Measurements from ENCODE around the gene MAPRE2. TPM values are rescaled to one million over a fixed set of nuclear protein-coding genes. Genes with fewer than 3 reads are reported as not detected.

MAPRE2 gene
- total RNA-seq, 1 experiment from 2014 or later: 29.4 TPM

DNA sequence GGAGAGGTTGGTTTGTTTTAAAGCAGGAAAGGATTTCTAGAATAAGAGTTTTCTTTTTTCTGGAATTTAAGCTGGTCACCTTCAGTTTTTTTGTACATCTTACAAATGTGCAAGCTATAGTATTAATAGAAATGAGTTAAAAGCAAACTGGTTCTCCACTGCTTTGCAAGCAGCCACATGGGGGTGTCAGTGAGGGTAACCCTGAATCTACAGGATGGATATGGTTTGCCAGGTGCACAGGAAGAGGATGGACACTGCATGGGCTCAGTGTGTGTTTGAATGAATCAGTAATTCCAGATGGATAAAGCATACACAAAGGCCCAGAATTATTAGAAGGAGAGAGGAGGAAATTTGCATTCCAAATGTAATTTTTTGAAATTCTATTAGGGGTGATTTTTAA is 89.0 kb downstream of the MAPRE2 start:
- Histone ChIP-seq H3K18ac (ENCODE audit: insufficient read length, low read depth, low read length) (no peak overlapping the region), H2BK120ac (ENCODE audit: low read depth, low read length, poor library complexity, severe bottlenecking) (no peak overlapping the region), H2BK5ac (ENCODE audit: insufficient read length, low read length) (no peak overlapping the region), H3K4me2 (ENCODE audit: insufficient read depth, insufficient read length, low read length) (no peak overlapping the region), H2AFZ (ENCODE audit: low read length) (no peak overlapping the region), H2BK20ac (ENCODE audit: low read depth, low read length, poor library complexity, severe bottlenecking) (no peak overlapping the region), H3K27me3 (ENCODE audit: insufficient read depth, low read length) (no peaks in the 10 kb centered on the region), H3K23ac (ENCODE audit: insufficient read length, low read depth, low read length) (no peak overlapping the region), H3K27ac (ENCODE audit: insufficient read length, low read depth, low read length) (no peak overlapping the region), H3K9me3 (ENCODE audit: control insufficient read depth, low read depth, low read length) (no peaks in the 10 kb centered on the region), H2BK15ac (ENCODE audit: low read depth, low read length) (no peak overlapping the region), H3K79me1 (ENCODE audit: insufficient read depth, low read depth, low read length, poor library complexity, severe bottlenecking) (no peaks in the 10 kb centered on the region), H3K56ac (ENCODE audit: insufficient read length, low read depth, low read length) (no peak overlapping the region), H4K5ac (ENCODE audit: insufficient read length, low read depth, low read length) (no peak overlapping the region), H4K91ac (ENCODE audit: insufficient read length, low read depth, low read length) (no peak overlapping the region), H3K4ac (ENCODE audit: low read depth, low read length) (no peak overlapping the region), H3K23me2 (ENCODE audit: insufficient read length, low read depth, low read length, poor library complexity, severe bottlenecking) (no peaks in the 10 kb centered on the region), H4K8ac (replicated peaks; ENCODE audit: insufficient read length, low read depth, low read length) (no peak overlapping the region), H3K9ac (ENCODE audit: extremely low read depth, insufficient read length, low read length) (no peak overlapping the region), H3T11ph (ENCODE audit: low read length) (no peak overlapping the region), H2BK12ac (ENCODE audit: insufficient read length, low read depth, low read length) (no peak overlapping the region), H3K14ac (ENCODE audit: insufficient read depth, low read length) (no peak overlapping the region), H2AK5ac (ENCODE audit: insufficient read length, low read length) (no peak overlapping the region), H3K4me1 (ENCODE audit: insufficient read depth, low read length) (no peaks in the 10 kb centered on the region; the same call in 1 of the 2 replicates), H4K20me1 (ENCODE audit: control insufficient read depth, insufficient read depth, insufficient read length) (no peaks in the 10 kb centered on the region), H3K79me2 (ENCODE audit: insufficient read depth, low read length) (no peaks in the 10 kb centered on the region)
- TF ChIP-seq, protein P1, sequence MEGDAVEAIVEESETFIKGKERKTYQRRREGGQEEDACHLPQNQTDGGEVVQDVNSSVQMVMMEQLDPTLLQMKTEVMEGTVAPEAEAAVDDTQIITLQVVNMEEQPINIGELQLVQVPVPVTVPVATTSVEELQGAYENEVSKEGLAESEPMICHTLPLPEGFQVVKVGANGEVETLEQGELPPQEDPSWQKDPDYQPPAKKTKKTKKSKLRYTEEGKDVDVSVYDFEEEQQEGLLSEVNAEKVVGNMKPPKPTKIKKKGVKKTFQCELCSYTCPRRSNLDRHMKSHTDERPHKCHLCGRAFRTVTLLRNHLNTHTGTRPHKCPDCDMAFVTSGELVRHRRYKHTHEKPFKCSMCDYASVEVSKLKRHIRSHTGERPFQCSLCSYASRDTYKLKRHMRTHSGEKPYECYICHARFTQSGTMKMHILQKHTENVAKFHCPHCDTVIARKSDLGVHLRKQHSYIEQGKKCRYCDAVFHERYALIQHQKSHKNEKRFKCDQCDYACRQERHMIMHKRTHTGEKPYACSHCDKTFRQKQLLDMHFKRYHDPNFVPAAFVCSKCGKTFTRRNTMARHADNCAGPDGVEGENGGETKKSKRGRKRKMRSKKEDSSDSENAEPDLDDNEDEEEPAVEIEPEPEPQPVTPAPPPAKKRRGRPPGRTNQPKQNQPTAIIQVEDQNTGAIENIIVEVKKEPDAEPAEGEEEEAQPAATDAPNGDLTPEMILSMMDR (conservative IDR thresholded peaks at IDR 0.05): no peak
- peaks cover 3 to 8% of the 10 kb centered on the region in 2 experiments for H3K4me1 Mint-ChIP-seq
- H3K4me3 Mint-ChIP-seq: no peak overlapping the region
- H3K27me3 Mint-ChIP-seq (ENCODE audit: low read depth): no peaks in the 10 kb centered on the region
- H3K9me3 Mint-ChIP-seq: no peaks in the 10 kb centered on the region
- H3K27ac Mint-ChIP-seq: no peak overlapping the region
- no peak for DNase-seq
- peaks cover 14 to 17% (median 14%) of the 10 kb centered on the region in 3 experiments; a peak in 6 of 7 replicates for H3K36me3 Mint-ChIP-seq (ENCODE audit: insufficient read depth in 1 of 3, low read depth in 3 of 3)

Data from H9 (cell line).